HEK293 (cell line): ENCODE data around the gene IDH1.
A peak's percentile ranks its signal among the peaks of the same experiment; 100 is the strongest.

Experiments
- EGR2 ChIP-seq: fragments of 450-650 bp; formaldehyde crosslinking; IDR thresholded peaks from 2 replicates; pipeline ENCODE4 v1.5.1; 2016; ENCODE audit warnings: low read depth, missing biosample characterization, missing genetic modification characterization
- KLF10 ChIP-seq: fragments of 450-650 bp; IDR thresholded peaks from 2 replicates; pipeline ENCODE4 v1.5.1; 2018; ENCODE audit warnings: missing biosample characterization, mild to moderate bottlenecking, missing genetic modification characterization
- SALL2 ChIP-seq: fragments of 450-650 bp; formaldehyde crosslinking; IDR thresholded peaks from 2 replicates; pipeline ENCODE4 v1.5.0; 2017; ENCODE audit warnings: missing biosample characterization, mild to moderate bottlenecking, missing genetic modification characterization, borderline replicate concordance
- SP3 ChIP-seq: fragments of 450-650 bp; formaldehyde crosslinking; IDR thresholded peaks from 2 replicates; pipeline ENCODE4 v1.5.1; 2016; ENCODE audit warnings: missing biosample characterization, missing genetic modification characterization
- TCF7L2 ChIP-seq: IDR thresholded peaks from 2 replicates; pipeline ENCODE4 v1.6.1; 2011; ENCODE audit warnings: low read depth, mild to moderate bottlenecking, inconsistent platforms, low read length, moderate library complexity, borderline replicate concordance
- TRIM28 ChIP-seq: IDR thresholded peaks from 2 replicates; pipeline ENCODE4 v1.6.1; 2011; ENCODE audit warnings: low read length, control low read depth, borderline replicate concordance
- WT1 ChIP-seq: fragments of 450-650 bp; formaldehyde crosslinking; IDR thresholded peaks from 2 replicates; pipeline ENCODE4 v1.5.1; 2016; ENCODE audit warnings: missing biosample characterization, missing genetic modification characterization
- ZBTB1 ChIP-seq: fragments of 450-650 bp; formaldehyde crosslinking; IDR thresholded peaks from 2 replicates; pipeline ENCODE4 v1.5.1; 2016; ENCODE audit warnings: missing biosample characterization, missing genetic modification characterization
- ZBTB17 ChIP-seq: fragments of 450-650 bp; formaldehyde crosslinking; IDR thresholded peaks from 2 replicates; pipeline ENCODE4 v1.5.1; 2016; ENCODE audit warnings: missing biosample characterization, missing genetic modification characterization
- ZNF112 ChIP-seq: fragments of 450-650 bp; formaldehyde crosslinking; IDR thresholded peaks from 2 replicates; pipeline ENCODE4 v1.5.0; 2017; ENCODE audit warnings: missing biosample characterization, missing genetic modification characterization
- ZNF133 ChIP-seq: fragments of 450-650 bp; formaldehyde crosslinking; IDR thresholded peaks from 2 replicates; pipeline ENCODE4 v1.5.1; 2016; ENCODE audit warnings: missing biosample characterization, missing genetic modification characterization
- ZNF16 ChIP-seq: fragments of 450-650 bp; formaldehyde crosslinking; IDR thresholded peaks from 2 replicates; pipeline ENCODE4 v1.5.1; 2016; ENCODE audit warnings: low read depth, missing biosample characterization, missing genetic modification characterization
- ZNF2 ChIP-seq: fragments of 450-650 bp; formaldehyde crosslinking; IDR thresholded peaks from 2 replicates; pipeline ENCODE4 v1.5.1; 2016; ENCODE audit warnings: missing biosample characterization, missing genetic modification characterization
- ZNF221 ChIP-seq: fragments of 450-650 bp; formaldehyde crosslinking; IDR thresholded peaks from 2 replicates; pipeline ENCODE4 v1.5.1; 2017; ENCODE audit warnings: missing biosample characterization, missing genetic modification characterization, borderline replicate concordance
- ZNF23 ChIP-seq: fragments of 450-650 bp; formaldehyde crosslinking; IDR thresholded peaks from 2 replicates; pipeline ENCODE4 v1.5.1; 2016; ENCODE audit warnings: missing biosample characterization, missing genetic modification characterization, borderline replicate concordance
- ZNF266 ChIP-seq: fragments of 450-650 bp; formaldehyde crosslinking; IDR thresholded peaks from 2 replicates; pipeline ENCODE4 v1.5.1; 2016; ENCODE audit warnings: missing biosample characterization, missing genetic modification characterization, low read depth
- ZNF37A ChIP-seq: fragments of 450-650 bp; IDR thresholded peaks from 2 replicates; pipeline ENCODE4 v1.5.1; 2018; ENCODE audit warnings: missing biosample characterization, missing genetic modification characterization
- ZNF394 ChIP-seq: fragments of 450-650 bp; formaldehyde crosslinking; IDR thresholded peaks from 2 replicates; pipeline ENCODE4 v1.5.1; 2016; ENCODE audit warnings: missing biosample characterization, missing genetic modification characterization, mild to moderate bottlenecking, moderate library complexity, borderline replicate concordance
- ZNF416 ChIP-seq: fragments of 450-650 bp; formaldehyde crosslinking; IDR thresholded peaks from 2 replicates; pipeline ENCODE4 v1.5.1; 2016; ENCODE audit warnings: missing biosample characterization, missing genetic modification characterization
- ZNF513 ChIP-seq: fragments of 450-650 bp; IDR thresholded peaks from 2 replicates; pipeline ENCODE4 v1.5.1; 2018; ENCODE audit warnings: missing biosample characterization, missing genetic modification characterization
- ZNF514 ChIP-seq: fragments of 450-650 bp; formaldehyde crosslinking; IDR thresholded peaks from 2 replicates; pipeline ENCODE4 v1.5.1; 2016; ENCODE audit warnings: missing biosample characterization, missing genetic modification characterization
- ZNF610 ChIP-seq: fragments of 450-650 bp; formaldehyde crosslinking; IDR thresholded peaks from 2 replicates; pipeline ENCODE4 v1.5.1; 2016; ENCODE audit warnings: missing biosample characterization, missing genetic modification characterization, borderline replicate concordance
- ZNF677 ChIP-seq: fragments of 450-650 bp; IDR thresholded peaks from 2 replicates; pipeline ENCODE4 v1.5.0; 2018; ENCODE audit warnings: missing biosample characterization, mild to moderate bottlenecking, missing genetic modification characterization, moderate library complexity
- ZNF707 ChIP-seq: fragments of 450-650 bp; formaldehyde crosslinking; IDR thresholded peaks from 2 replicates; pipeline ENCODE4 v1.5.1; 2016; ENCODE audit warnings: missing biosample characterization, missing genetic modification characterization
- ZNF785 ChIP-seq: fragments of 450-650 bp; formaldehyde crosslinking; IDR thresholded peaks from 2 replicates; pipeline ENCODE4 v1.5.1; 2016; ENCODE audit warnings: missing biosample characterization, missing genetic modification characterization
- ZNF843 ChIP-seq: fragments of 450-650 bp; formaldehyde crosslinking; IDR thresholded peaks from 2 replicates; pipeline ENCODE4 v1.5.1; 2016; ENCODE audit warnings: missing biosample characterization, missing genetic modification characterization
- TF ChIP-seq, protein P1 (sequence below): fragments of 450-650 bp; formaldehyde crosslinking; IDR thresholded peaks from 2 replicates; pipeline ENCODE4 v1.5.1; 2017; ENCODE audit warnings: missing biosample characterization, missing genetic modification characterization
- TF ChIP-seq, protein P2 (sequence below): fragments of 450-650 bp; formaldehyde crosslinking; IDR thresholded peaks from 2 replicates; pipeline ENCODE4 v1.5.1; 2016; ENCODE audit warnings: missing biosample characterization, missing genetic modification characterization
- TF ChIP-seq, protein P3 (sequence below): fragments of 450-650 bp; formaldehyde crosslinking; IDR thresholded peaks from 2 replicates; pipeline ENCODE4 v1.5.1; 2016; ENCODE audit warnings: missing biosample characterization, missing genetic modification characterization
- TF ChIP-seq, protein P4 (sequence below): fragments of 450-650 bp; formaldehyde crosslinking; conservative IDR thresholded peaks from 2 replicates; pipeline ENCODE4 v1.5.1; 2016; ENCODE audit warnings: low read depth, missing biosample characterization, missing genetic modification characterization
- TF ChIP-seq, protein P5 (sequence below): fragments of 450-650 bp; formaldehyde crosslinking; IDR thresholded peaks from 2 replicates; pipeline ENCODE4 v1.5.1; 2016; ENCODE audit warnings: missing biosample characterization, missing genetic modification characterization

Gene IDH1

DNA sequence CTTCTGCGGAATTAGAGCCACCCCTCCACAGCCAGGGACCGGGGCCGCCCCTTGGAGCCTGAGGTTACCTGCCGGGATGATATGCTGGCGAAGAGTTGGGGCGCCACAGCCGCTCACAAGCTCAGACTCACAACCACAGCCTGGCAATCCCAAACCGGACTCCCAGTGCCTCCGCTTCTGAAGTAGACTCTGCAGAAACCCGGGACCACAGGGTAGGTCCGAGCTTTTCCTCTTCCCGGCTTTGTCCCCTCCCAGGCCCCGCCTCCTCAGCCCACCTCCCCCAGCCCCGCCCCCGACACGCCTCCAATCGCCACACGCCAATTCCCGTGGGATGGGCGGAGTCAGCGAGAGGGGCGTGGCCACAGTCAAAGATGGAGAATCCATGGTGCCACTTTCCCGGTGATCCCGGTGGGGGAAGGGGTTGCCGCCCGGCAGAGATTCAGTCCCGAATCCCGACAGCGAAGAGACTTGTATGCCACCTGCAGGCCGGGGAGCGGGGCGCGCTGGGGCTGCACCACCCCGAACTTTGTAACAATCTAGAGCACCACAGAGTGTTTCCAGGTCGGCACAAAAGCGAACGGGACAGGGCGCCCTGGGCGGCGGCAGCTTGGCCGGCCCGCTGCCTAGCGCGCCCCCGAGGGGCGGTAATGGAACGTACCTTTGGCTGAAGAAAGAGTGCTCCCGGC is at the start of gene IDH1 (continued):
- TF ChIP-seq ZNF266 (tag by site-specific recombination): no peak
- TF ChIP-seq ZNF707 (tag by site-specific recombination): no peak
- no peak for TF ChIP-seq TRIM28
- TF ChIP-seq ZBTB1 (tag by site-specific recombination): no peak
- TF ChIP-seq, protein P1, sequence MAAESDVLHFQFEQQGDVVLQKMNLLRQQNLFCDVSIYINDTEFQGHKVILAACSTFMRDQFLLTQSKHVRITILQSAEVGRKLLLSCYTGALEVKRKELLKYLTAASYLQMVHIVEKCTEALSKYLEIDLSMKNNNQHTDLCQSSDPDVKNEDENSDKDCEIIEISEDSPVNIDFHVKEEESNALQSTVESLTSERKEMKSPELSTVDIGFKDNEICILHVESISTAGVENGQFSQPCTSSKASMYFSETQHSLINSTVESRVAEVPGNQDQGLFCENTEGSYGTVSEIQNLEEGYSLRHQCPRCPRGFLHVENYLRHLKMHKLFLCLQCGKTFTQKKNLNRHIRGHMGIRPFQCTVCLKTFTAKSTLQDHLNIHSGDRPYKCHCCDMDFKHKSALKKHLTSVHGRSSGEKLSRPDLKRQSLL (tag by site-specific recombination): no peak
- TF ChIP-seq ZNF843 (tag by site-specific recombination): no peak
- no peak for TF ChIP-seq SALL2
- no peak for TF ChIP-seq ZNF37A (tag by site-specific recombination)
- TF ChIP-seq, protein P2, sequence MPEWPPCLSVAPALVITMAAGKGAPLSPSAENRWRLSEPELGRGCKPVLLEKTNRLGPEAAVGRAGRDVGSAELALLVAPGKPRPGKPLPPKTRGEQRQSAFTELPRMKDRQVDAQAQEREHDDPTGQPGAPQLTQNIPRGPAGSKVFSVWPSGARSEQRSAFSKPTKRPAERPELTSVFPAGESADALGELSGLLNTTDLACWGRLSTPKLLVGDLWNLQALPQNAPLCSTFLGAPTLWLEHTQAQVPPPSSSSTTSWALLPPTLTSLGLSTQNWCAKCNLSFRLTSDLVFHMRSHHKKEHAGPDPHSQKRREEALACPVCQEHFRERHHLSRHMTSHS (tag by site-specific recombination): no peak
- TF ChIP-seq, protein P3, sequence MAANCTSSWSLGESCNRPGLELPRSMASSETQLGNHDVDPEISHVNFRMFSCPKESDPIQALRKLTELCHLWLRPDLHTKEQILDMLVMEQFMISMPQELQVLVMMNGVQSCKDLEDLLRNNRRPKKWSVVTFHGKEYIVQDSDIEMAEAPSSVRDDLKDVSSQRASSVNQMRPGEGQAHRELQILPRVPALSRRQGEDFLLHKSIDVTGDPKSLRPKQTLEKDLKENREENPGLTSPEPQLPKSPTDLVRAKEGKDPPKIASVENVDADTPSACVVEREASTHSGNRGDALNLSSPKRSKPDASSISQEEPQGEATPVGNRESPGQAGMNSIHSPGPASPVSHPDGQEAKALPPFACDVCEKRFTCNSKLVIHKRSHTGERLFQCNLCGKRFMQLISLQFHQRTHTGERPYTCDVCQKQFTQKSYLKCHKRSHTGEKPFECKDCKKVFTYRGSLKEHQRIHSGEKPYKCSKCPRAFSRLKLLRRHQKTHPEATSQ (tag by site-specific recombination): no peak
- TF ChIP-seq ZNF514 (tag by site-specific recombination): no peak
- TF ChIP-seq ZNF785 (tag by site-specific recombination): no peak
- no peak for TF ChIP-seq EGR2 (tag by site-specific recombination)
- TF ChIP-seq SP3 (tag by site-specific recombination): peak; percentile 86
- no peak for TF ChIP-seq ZNF133 (tag by site-specific recombination)
- peak; percentile 33; the same call in 1 of the 2 replicates for TF ChIP-seq ZNF394 (tag by site-specific recombination)
- no peak; the same call in 1 of the 2 replicates for TF ChIP-seq ZBTB17 (tag by site-specific recombination)
- TF ChIP-seq ZNF677 (tag by site-specific recombination): no peak
- TF ChIP-seq ZNF416 (tag by site-specific recombination): no peak
- no peak for TF ChIP-seq ZNF112 (tag by site-specific recombination)
- TF ChIP-seq, protein P4, sequence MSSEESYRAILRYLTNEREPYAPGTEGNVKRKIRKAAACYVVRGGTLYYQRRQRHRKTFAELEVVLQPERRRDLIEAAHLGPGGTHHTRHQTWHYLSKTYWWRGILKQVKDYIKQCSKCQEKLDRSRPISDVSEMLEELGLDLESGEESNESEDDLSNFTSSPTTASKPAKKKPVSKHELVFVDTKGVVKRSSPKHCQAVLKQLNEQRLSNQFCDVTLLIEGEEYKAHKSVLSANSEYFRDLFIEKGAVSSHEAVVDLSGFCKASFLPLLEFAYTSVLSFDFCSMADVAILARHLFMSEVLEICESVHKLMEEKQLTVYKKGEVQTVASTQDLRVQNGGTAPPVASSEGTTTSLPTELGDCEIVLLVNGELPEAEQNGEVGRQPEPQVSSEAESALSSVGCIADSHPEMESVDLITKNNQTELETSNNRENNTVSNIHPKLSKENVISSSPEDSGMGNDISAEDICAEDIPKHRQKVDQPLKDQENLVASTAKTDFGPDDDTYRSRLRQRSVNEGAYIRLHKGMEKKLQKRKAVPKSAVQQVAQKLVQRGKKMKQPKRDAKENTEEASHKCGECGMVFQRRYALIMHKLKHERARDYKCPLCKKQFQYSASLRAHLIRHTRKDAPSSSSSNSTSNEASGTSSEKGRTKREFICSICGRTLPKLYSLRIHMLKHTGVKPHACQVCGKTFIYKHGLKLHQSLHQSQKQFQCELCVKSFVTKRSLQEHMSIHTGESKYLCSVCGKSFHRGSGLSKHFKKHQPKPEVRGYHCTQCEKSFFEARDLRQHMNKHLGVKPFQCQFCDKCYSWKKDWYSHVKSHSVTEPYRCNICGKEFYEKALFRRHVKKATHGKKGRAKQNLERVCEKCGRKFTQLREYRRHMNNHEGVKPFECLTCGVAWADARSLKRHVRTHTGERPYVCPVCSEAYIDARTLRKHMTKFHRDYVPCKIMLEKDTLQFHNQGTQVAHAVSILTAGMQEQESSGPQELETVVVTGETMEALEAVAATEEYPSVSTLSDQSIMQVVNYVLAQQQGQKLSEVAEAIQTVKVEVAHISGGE (tag by site-specific recombination): peak; percentile 88
- no peak for TF ChIP-seq ZNF23 (tag by site-specific recombination)
- TF ChIP-seq KLF10: peak; percentile 94
- TF ChIP-seq ZNF2 (tag by site-specific recombination): 0 out of 2 replicates have a peak, but pooled peaks have one; percentile 39
- TF ChIP-seq ZNF221: no peak
- TF ChIP-seq, protein P5, sequence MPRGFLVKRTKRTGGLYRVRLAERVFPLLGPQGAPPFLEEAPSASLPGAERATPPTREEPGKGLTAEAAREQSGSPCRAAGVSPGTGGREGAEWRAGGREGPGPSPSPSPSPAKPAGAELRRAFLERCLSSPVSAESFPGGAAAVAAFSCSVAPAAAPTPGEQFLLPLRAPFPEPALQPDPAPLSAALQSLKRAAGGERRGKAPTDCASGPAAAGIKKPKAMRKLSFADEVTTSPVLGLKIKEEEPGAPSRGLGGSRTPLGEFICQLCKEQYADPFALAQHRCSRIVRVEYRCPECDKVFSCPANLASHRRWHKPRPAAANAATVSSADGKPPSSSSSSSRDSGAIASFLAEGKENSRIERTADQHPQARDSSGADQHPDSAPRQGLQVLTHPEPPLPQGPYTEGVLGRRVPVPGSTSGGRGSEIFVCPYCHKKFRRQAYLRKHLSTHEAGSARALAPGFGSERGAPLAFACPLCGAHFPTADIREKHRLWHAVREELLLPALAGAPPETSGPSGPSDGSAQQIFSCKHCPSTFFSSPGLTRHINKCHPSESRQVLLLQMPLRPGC (tag by site-specific recombination): no peak
- TF ChIP-seq ZNF513 (tag by site-specific recombination): no peak
- no peak for TF ChIP-seq ZNF16 (tag by site-specific recombination)
- TF ChIP-seq ZNF610 (tag by site-specific recombination): no peak
- no peak for TF ChIP-seq TCF7L2
- no peak for TF ChIP-seq WT1 (tag by site-specific recombination)
